WERI-Rb-1 (cell line): ENCODE measurements around the gene ADAM10.

Experiments used
- DNase-seq: peaks from one replicate; pipeline ENCODE4 v3.0.0-alpha.2; 2020
- H3K27ac ChIP-seq: fragments of 250-450 bp; sonication (Bioruptor Pico); 2 replicates; pipeline ENCODE4 v1.5.1; 2020; ENCODE audit warnings: mild to moderate bottlenecking, moderate library complexity
- H3K27me3 ChIP-seq: fragments of 250-450 bp; sonication (Bioruptor Pico); 2 replicates; pipeline ENCODE4 v1.5.1; 2021; ENCODE audit warnings: mild to moderate bottlenecking, low read depth, moderate library complexity; ENCODE audit not compliant: insufficient read depth, severe bottlenecking
- H3K36me3 ChIP-seq: fragments of 250-450 bp; sonication (Bioruptor Pico); 2 replicates; pipeline ENCODE4 v1.5.1; 2020; ENCODE audit warnings: mild to moderate bottlenecking, moderate library complexity
- H3K4me3 ChIP-seq: 2 replicates; pipeline ENCODE4 v1.5.1; 2011; ENCODE audit warnings: low read depth, mild to moderate bottlenecking, control low read depth, low read length
- H3K9me3 ChIP-seq: fragments of 250-450 bp; sonication (Bioruptor Pico); 2 replicates; pipeline ENCODE4 v1.5.1; 2021; ENCODE audit warnings: mild to moderate bottlenecking, moderate library complexity; ENCODE audit not compliant: severe bottlenecking
- CTCF ChIP-seq: IDR thresholded peaks from 2 replicates; pipeline ENCODE4 v1.5.1; 2011; ENCODE audit warnings: low read depth, mild to moderate bottlenecking, control low read depth, inconsistent platforms, low read length

Gene ADAM10

GRCh38 chr15:58553365-58553918, 196.1 kb downstream of the ADAM10 start:
- no peaks in the 10 kb centered on the region for H3K9me3 ChIP-seq
- no peaks in the 10 kb centered on the region for H3K27me3 ChIP-seq
- H3K4me3 ChIP-seq, result no peak overlapping the region
- H3K27ac ChIP-seq, result no peak overlapping the region
- DNase-seq, result no peak
- TF ChIP-seq CTCF, result no peak
- no peaks in the 10 kb centered on the region for H3K36me3 ChIP-seq

DNA sequence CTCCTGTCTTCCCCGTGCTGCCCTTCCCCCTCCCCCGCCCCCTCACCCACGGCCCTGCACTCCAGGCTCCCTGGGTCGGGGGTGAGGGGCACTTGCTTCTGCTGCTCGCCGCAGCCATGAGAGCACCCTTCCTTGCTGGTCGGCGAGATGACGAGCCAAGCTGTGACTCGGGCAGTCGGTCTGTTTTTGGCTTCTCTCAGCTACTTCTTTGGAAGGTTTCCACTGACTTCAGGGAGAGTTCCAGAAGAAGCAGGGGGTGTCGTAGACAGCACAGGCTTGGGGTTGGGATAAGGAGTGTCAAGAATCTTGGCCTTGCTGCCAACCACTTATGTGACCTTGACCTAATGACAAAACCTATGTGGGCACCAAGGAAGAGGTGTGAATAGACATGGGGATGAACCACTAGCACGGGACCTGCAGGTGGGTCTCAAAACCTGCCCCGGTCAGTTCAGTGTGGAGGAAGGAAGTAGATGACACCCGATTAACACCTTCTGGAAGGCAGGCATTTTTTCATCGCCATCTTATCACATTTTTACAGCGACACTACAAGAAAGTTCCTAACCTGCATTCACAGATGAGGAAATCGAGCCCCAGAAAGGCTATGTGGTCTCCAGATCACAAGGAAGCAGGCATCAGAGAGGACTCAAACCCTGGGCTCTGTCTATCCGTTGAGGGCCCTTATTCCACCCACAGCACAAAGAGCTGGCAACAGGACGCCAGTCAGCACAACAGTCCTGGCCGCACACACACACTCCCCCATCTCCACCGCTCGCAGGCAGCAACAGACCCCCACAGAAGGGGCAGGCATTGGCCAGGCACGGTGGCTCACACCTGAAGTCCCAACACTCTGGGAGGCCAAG, 196.8 kb downstream of the ADAM10 start:
- no peak overlapping the region for H3K27ac ChIP-seq
- DNase-seq, result no peak
- no peaks in the 10 kb centered on the region for H3K9me3 ChIP-seq
- no peak overlapping the region for H3K4me3 ChIP-seq
- H3K36me3 ChIP-seq, result no peaks in the 10 kb centered on the region
- TF ChIP-seq CTCF, result no peak
- H3K27me3 ChIP-seq, result no peaks in the 10 kb centered on the region

DNA sequence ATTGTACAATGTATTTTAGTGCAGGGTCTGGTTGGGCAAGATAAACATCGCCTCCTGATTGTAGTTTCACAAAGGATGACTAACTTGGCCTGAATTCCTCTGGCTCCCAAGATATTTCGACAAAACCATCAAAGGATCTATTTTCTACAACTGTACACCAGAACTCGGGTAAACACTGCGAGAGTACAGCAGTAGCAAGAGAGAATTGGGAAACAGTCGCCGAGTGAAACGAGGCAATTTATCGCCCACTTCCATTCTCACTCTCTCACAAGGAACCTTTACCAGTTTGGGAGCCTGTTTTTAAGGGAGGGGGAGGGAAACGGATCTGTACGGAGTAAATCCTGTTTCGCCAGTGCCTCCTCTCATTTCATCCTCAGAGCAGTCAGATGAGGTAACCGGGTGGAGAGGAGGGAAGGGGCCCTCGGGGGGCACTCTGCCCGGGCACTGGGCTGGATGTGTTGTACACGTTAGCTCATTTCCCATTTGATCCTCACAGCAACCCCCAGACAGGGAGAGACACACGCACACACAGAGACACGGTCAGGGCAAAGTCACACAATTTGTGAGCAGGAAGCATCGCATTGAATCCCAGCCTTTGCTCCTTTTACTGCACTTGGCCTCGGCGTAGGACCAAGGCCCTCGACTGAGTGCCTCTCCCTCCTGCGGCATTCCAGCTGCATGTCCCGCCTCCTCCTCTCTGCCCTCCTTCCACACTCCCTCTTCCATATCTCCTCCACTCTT, 197.6 kb downstream of the ADAM10 start:
- Histone ChIP-seq H3K27ac (no peak overlapping the region), H3K4me3 (no peak overlapping the region)

DNA sequence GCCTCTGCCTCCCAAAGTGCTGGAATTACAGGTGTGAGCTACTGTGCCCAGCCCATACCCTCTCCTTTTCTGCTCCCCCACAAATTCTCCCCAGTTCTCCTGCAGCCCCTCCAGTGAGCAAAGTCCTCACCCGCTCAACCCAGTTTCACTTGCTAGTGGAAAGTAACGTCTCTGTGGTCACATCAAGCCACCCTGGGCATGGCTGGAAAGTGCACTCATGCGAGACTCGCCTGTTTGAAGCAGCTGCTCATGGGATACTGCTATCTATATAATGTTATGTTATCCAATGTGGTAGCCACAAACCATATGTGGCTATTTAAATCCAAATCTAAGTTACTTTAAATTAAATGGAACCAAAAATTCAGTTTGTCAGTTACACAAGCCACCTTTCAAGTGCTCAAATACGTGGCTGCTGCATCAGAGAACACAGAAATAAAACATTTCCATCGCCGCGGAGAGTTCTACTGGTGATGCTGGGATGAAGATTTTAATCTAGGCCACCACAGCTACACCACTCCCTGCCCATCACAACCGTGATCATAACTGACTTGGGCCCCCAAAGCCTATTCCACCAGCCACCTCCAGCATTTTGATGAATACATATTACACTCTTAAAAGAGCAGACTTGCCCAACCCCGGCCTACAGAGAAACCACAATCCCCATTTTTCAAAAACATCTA, 198.3 kb downstream of the ADAM10 start:
- no peak for TF ChIP-seq CTCF
- Histone ChIP-seq H3K9me3 (no peaks in the 10 kb centered on the region), H3K36me3 (no peaks in the 10 kb centered on the region), H3K4me3 (no peak overlapping the region), H3K27me3 (no peaks in the 10 kb centered on the region), H3K27ac (no peak overlapping the region)
- DNase-seq, result no peak

More for the DNA sequence above, 197.6 kb downstream of the ADAM10 start:
- H3K27me3 ChIP-seq, result no peaks in the 10 kb centered on the region
- no peaks in the 10 kb centered on the region for H3K36me3 ChIP-seq
- TF ChIP-seq CTCF, result no peak
- no peaks in the 10 kb centered on the region for H3K9me3 ChIP-seq
- no peak for DNase-seq

DNA sequence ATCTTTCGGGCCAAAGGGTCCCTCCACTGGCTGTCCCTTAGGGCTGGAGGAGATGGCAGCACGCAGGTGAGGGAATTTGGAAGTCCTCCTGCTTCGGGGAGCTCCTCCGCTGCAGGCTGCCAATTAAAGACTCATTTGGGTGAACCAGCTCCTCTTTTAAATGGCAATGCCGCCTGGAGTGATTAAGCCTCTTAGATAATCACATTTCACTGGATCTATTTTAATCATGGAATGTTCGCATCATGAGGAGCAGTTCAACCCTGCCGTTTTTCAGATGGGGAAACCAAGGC, 199.8 kb downstream of the ADAM10 start:
- peak overlapping the region; percentile 75 for H3K27ac ChIP-seq
- no peak for DNase-seq
- no peaks in the 10 kb centered on the region for H3K9me3 ChIP-seq
- peak overlapping the region; percentile 17 for H3K4me3 ChIP-seq
- no peaks in the 10 kb centered on the region for H3K36me3 ChIP-seq
- no peaks in the 10 kb centered on the region for H3K27me3 ChIP-seq
- no peak for TF ChIP-seq CTCF
